ENCODE data around the gene MED7.

DNA sequence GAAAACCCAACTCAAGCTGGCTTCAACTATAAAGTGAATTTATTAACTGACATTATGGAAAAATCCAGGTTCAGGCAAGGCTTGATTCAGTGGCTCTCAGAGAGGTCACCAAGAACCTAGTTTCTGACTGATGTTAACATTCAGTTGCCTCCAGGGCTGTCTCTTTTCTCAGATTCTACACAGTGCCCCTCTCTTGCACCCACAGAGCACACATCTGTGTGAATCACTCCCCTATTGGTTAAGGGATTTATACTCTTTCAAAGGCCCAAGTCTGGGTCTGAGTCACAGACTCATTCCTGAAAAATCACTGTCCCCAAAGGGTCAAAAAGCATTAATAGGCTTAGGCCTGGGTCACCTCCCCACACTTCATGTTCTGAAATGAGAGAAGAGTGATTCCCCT, 27.7 kb downstream of the MED7 start:
- TF ChIP-seq, protein P1, sequence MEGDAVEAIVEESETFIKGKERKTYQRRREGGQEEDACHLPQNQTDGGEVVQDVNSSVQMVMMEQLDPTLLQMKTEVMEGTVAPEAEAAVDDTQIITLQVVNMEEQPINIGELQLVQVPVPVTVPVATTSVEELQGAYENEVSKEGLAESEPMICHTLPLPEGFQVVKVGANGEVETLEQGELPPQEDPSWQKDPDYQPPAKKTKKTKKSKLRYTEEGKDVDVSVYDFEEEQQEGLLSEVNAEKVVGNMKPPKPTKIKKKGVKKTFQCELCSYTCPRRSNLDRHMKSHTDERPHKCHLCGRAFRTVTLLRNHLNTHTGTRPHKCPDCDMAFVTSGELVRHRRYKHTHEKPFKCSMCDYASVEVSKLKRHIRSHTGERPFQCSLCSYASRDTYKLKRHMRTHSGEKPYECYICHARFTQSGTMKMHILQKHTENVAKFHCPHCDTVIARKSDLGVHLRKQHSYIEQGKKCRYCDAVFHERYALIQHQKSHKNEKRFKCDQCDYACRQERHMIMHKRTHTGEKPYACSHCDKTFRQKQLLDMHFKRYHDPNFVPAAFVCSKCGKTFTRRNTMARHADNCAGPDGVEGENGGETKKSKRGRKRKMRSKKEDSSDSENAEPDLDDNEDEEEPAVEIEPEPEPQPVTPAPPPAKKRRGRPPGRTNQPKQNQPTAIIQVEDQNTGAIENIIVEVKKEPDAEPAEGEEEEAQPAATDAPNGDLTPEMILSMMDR (IDR thresholded peaks at IDR 0.05): no peak
- TF ChIP-seq POLR2A (IDR thresholded peaks at IDR 0.05): no peak

Measured in body of pancreas (tissue), 4 donors.